ENCODE results near the gene NR5A1. TPM values are rescaled to one million over a fixed set of nuclear protein-coding genes. Genes with fewer than 3 reads are reported as not detected.
A peak's percentile ranks its signal among the peaks of the same experiment; 100 is the strongest.

The NR5A1 gene
- total and polyA plus RNA-seq, 2 experiments from 2014 or later: not detected

DNA sequence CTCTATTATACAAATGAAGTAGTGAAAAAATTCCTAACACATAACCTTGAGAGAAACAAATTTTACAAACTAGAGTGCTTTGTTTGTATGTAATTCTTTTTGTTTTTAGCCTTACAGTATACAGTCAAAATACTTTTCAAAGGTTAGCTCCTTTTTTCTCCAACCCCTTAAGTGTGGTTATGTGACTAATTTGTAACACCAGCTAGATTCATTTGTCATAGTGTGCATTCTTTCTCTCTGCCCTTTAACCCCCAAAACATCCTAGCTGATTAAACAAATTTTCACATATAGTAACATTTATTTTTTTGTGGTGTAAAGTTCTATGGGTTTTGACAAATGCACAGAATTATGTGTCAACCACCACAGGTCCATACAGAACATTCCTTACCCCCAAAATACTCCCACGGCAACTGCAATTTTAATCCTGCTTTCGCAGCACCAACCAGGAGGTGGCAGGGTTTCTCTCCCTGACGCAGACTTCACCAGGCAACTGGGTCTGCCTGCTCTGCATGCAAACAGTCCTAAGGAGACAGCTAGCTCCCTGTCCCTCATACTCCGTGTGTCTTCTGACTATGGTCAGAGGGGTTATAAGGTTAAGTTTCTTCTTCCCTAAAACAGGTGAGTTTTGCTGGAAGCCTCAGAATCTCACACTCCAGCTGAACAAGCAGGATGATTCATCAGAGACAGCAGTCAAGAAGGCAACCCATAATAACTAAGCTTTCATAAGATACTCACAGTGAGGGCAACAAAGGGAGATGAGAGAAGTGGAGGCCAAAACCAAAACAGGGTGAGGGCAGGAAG is 44.5 kb upstream of the NR5A1 start:
- TF ChIP-seq EZH2phosphoT487 (IDR thresholded peaks at IDR 0.05; ENCODE audit: insufficient read depth, low read depth) (no peak), EZH2 (IDR thresholded peaks at IDR 0.05; ENCODE audit: insufficient read depth, poor library complexity, severe bottlenecking) (no peak)
- in situ Hi-C loops (cut with MboI): no loop called here
- peak; percentile 79 for DNase-seq
- peak overlapping the region; percentile 54 for H2AFZ ChIP-seq
- peak overlapping the region; percentile 26 for H3K4me2 ChIP-seq (ENCODE audit: unreplicated experiment)
- H3K27me3 ChIP-seq (replicated peaks; ENCODE audit: insufficient read depth): no peaks in the 10 kb centered on the region
- H3K4me1 ChIP-seq (ENCODE audit: insufficient read depth): peaks cover 38% of the 10 kb centered on the region
- H3K36me3 ChIP-seq (ENCODE audit: low read depth): no peaks in the 10 kb centered on the region
- no peaks in the 10 kb centered on the region for H3K79me2 ChIP-seq (ENCODE audit: insufficient read depth)
- peaks cover 36% of the 10 kb centered on the region for H3F3A ChIP-seq (ENCODE audit: insufficient read depth)
- H3K27ac ChIP-seq: peak overlapping the region; percentile 57
- 6 to 9% methylated on average over 4 of the region's 4 CpGs for WGBS, 2 experiments (ENCODE audit: low coverage in 1 of 2, low lambda C conversion rate in 2 of 2, missing lambda C conversion rate in 2 of 2)
- no peaks in the 10 kb centered on the region for H4K20me1 ChIP-seq (ENCODE audit: insufficient read depth)
- peak overlapping the region; percentile 25 for H3K9ac ChIP-seq
- no peaks in the 10 kb centered on the region for H3K9me2 ChIP-seq (ENCODE audit: insufficient read depth)
- H3K4me3 ChIP-seq: no peak overlapping the region
- no peaks in the 10 kb centered on the region for H3K9me3 ChIP-seq (ENCODE audit: low read depth)

DNA sequence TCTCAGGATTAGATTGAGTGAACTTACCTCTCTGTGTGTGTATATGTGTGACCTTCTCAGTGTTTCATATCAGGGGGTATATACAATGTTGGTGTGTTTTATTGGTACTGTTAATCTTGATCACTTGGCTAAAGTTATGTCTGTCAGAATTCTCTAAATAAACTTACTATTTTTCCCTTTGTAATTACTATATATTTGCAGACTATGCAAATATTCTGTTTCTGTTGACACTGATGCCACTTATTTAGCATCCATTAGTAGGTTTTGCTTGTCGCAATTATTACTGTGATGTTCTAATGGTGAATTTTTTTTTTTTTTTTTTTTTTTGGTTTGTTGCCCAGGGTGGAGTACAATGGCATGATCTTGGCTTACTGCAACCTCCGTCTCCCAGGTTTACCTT is 42.9 kb upstream of the NR5A1 start:
- Histone ChIP-seq H3K9ac (no peak overlapping the region), H3K4me3 (no peak overlapping the region), H3K9me3 (ENCODE audit: low read depth) (no peaks in the 10 kb centered on the region), H2AFZ (no peak overlapping the region), H3K9me2 (ENCODE audit: insufficient read depth) (no peaks in the 10 kb centered on the region), H3K27ac (no peak overlapping the region), H4K20me1 (ENCODE audit: insufficient read depth) (no peaks in the 10 kb centered on the region), H3F3A (ENCODE audit: insufficient read depth) (peaks cover 36% of the 10 kb centered on the region), H3K27me3 (replicated peaks; ENCODE audit: insufficient read depth) (no peaks in the 10 kb centered on the region), H3K4me2 (ENCODE audit: unreplicated experiment) (no peak overlapping the region), H3K4me1 (ENCODE audit: insufficient read depth) (peaks cover 38% of the 10 kb centered on the region), H3K36me3 (ENCODE audit: low read depth) (no peaks in the 10 kb centered on the region), H3K79me2 (ENCODE audit: insufficient read depth) (no peaks in the 10 kb centered on the region)
- TF ChIP-seq EZH2 (IDR thresholded peaks at IDR 0.05; ENCODE audit: insufficient read depth, poor library complexity, severe bottlenecking) (no peak), EZH2phosphoT487 (IDR thresholded peaks at IDR 0.05; ENCODE audit: insufficient read depth, low read depth) (no peak)
- no peak for DNase-seq
- 81 to 100% methylated on average over 2 of the region's 2 CpGs for WGBS, 2 experiments (ENCODE audit: low coverage in 1 of 2, low lambda C conversion rate in 2 of 2, missing lambda C conversion rate in 2 of 2)
- in situ Hi-C loops (cut with MboI): no loop called here

DNA sequence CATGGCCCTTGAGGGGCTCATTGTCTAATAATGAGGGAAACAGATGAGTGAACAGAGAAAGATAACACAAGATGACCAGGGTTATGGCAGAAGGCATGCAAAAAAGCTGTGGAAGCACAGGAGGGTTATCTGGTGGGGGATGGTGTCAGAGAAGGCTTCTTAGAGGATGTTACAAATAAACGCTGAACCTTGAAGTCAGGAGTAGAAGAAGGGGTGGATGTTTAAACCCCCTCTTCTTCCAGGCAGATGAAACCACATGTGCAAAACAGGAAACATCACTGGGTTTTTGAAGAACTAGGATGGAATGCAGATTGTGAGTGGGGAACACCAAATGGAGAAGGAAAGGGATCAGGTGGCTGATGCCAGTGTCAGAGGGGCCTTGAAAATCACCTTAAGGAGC is 41.8 kb upstream of the NR5A1 start:
- Histone ChIP-seq H3K4me2 (ENCODE audit: unreplicated experiment) (no peak overlapping the region), H2AFZ (no peak overlapping the region), H3K27me3 (replicated peaks; ENCODE audit: insufficient read depth) (no peaks in the 10 kb centered on the region), H3K9me2 (ENCODE audit: insufficient read depth) (no peaks in the 10 kb centered on the region), H3F3A (ENCODE audit: insufficient read depth) (peaks cover 31% of the 10 kb centered on the region), H3K9ac (no peak overlapping the region), H3K4me3 (no peak overlapping the region), H3K9me3 (ENCODE audit: low read depth) (no peaks in the 10 kb centered on the region), H3K36me3 (ENCODE audit: low read depth) (no peaks in the 10 kb centered on the region), H3K27ac (no peak overlapping the region), H3K79me2 (ENCODE audit: insufficient read depth) (no peaks in the 10 kb centered on the region), H4K20me1 (ENCODE audit: insufficient read depth) (no peaks in the 10 kb centered on the region), H3K4me1 (ENCODE audit: insufficient read depth) (peaks cover 29% of the 10 kb centered on the region)
- no peak for DNase-seq
- 45 to 68% methylated on average over 1 of the region's 1 CpG for WGBS, 2 experiments (ENCODE audit: low coverage in 1 of 2, low lambda C conversion rate in 2 of 2, missing lambda C conversion rate in 2 of 2)
- TF ChIP-seq EZH2phosphoT487 (IDR thresholded peaks at IDR 0.05; ENCODE audit: insufficient read depth, low read depth) (no peak), EZH2 (IDR thresholded peaks at IDR 0.05; ENCODE audit: insufficient read depth, poor library complexity, severe bottlenecking) (no peak)
- in situ Hi-C loops (cut with MboI): loop anchor here (10.0 to 25.0 kb wide), 2 partner anchors 156 to 437 kb away; no protein-coding TSS in a partner anchor

DNA sequence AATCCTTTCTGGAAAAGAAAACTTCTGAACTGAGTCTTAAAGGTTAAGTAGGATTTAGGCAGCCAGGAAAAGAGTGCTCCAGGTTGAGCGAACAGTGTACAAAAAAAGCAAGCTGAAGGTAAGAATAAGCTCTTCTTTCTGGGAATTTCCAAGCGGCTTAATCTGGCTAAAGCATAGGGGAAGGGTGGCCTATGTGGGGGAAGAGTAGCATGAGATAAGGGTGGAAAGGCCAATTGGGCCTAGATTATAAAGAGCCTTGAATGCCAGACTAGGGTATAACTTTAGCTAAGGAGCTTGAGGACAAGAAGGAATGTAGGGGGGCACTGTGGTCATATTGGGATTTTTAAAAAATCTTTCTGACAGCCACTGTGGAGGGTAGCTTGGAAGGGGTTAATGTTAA is 37.3 kb upstream of the NR5A1 start:
- no peak for DNase-seq
- H3K4me2 ChIP-seq (ENCODE audit: unreplicated experiment): no peak overlapping the region
- in situ Hi-C loops (cut with MboI): loop anchor here (10.0 to 25.0 kb wide), 2 partner anchors 160 to 432 kb away; no protein-coding TSS in a partner anchor
- H2AFZ ChIP-seq: no peak overlapping the region
- H3K9ac ChIP-seq: no peak overlapping the region
- no peaks in the 10 kb centered on the region for H3K9me3 ChIP-seq (ENCODE audit: low read depth)
- TF ChIP-seq EZH2phosphoT487 (IDR thresholded peaks at IDR 0.05; ENCODE audit: insufficient read depth, low read depth) (no peak), EZH2 (IDR thresholded peaks at IDR 0.05; ENCODE audit: insufficient read depth, poor library complexity, severe bottlenecking) (no peak)
- no peaks in the 10 kb centered on the region for H3K79me2 ChIP-seq (ENCODE audit: insufficient read depth)
- H3K9me2 ChIP-seq (ENCODE audit: insufficient read depth): no peaks in the 10 kb centered on the region
- H3K27me3 ChIP-seq (replicated peaks; ENCODE audit: insufficient read depth): 0 out of 2 replicates have a peak, but pooled peaks cover 5% of the 10 kb centered on the region
- no peaks in the 10 kb centered on the region for H4K20me1 ChIP-seq (ENCODE audit: insufficient read depth)
- no peaks in the 10 kb centered on the region for H3F3A ChIP-seq (ENCODE audit: insufficient read depth)
- no peak overlapping the region for H3K4me3 ChIP-seq
- H3K4me1 ChIP-seq (ENCODE audit: insufficient read depth): no peaks in the 10 kb centered on the region
- WGBS, 2 experiments (ENCODE audit: low coverage in 1 of 2, low lambda C conversion rate in 2 of 2, missing lambda C conversion rate in 2 of 2): 79 to 89% methylated on average over 2 of the region's 2 CpGs
- H3K27ac ChIP-seq: no peak overlapping the region
- no peaks in the 10 kb centered on the region for H3K36me3 ChIP-seq (ENCODE audit: low read depth)

Measured in GM23248 (cell line).